ENCODE measurements around the gene RAPGEF4. TPM values are rescaled to one million over a fixed set of nuclear protein-coding genes. Genes with fewer than 3 reads are reported as not detected.

The RAPGEF4 gene
- total and polyA plus RNA-seq, 2 of the 13 experiments (the other 11 are each of a cell fraction or from before 2014, with no cell fraction given), result 0.78 to 0.91 TPM

DNA sequence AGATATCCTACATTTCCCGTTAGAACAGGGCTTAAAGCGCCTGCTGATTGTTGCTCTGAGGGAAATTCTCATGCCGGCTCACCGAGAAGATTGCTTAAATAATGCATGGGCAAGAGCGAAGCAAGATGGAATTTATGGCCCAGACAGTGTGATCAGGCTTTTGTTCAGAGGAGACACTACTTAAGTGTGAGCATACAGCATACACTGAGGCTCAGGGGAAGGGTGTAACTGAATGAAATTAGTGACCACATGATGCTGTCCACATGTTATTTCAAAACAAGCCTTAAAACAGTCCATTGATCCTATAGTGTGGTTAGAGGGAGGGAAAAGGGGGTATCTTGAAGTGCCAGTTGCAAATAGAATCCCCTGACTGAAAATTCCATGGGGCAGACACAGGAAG lies 125.5 kb downstream of the RAPGEF4 start (continued):
- TF ChIP-seq, protein P1, sequence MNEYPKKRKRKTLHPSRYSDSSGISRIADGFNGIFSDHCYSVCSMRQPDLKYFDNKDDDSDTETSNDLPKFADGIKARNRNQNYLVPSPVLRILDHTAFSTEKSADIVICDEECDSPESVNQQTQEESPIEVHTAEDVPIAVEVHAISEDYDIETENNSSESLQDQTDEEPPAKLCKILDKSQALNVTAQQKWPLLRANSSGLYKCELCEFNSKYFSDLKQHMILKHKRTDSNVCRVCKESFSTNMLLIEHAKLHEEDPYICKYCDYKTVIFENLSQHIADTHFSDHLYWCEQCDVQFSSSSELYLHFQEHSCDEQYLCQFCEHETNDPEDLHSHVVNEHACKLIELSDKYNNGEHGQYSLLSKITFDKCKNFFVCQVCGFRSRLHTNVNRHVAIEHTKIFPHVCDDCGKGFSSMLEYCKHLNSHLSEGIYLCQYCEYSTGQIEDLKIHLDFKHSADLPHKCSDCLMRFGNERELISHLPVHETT (CRISPR knock-in tag; conservative IDR thresholded peaks at IDR 0.05), result no peak
- no peak for TF ChIP-seq MED8 (CRISPR knock-in tag; IDR thresholded peaks at IDR 0.05; ENCODE audit: insufficient replicate concordance)

DNA sequence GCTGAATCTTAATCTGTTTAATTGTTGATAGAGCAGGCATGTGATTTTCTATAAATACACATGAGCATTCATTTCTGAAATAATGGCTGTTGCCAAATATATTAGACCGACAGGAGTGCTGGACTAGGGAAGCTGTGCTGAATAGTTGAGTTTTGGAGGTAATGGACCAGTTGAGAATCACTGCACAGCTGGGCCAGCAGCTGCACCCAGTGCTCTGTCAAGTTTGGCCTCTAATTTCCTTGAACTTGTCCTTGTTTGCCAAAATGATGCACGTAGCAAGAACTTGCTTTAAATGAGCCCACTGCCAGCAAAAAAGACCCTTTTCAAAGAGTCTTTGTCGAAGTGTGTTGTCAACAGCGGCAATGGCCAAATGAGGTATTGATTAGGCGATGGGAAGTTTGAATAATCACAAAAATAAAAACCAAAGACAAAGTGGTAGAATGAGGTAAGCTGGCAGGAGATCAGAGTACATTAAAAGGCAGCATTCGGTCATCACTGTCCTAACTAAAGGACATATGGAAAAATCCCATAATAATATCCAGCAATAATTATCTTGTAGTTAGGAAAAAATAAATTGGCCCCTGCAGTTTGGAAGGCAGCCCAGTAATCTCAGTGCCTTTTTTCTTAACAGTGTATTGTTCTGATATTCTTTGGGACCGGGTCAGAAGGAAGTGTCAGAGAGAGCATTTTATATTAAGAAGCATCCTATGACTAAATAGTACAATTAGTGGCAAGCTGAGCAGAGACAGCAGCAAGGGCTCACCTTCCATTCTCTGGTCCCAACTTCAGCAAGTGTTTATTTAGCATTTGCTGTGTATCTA lies 126.2 kb downstream of the RAPGEF4 start:
- Histone ChIP-seq H3K36me3 (replicated peaks in 1 of 2; ENCODE audit: control insufficient read depth in 1 of 2, insufficient read depth in 2 of 2, low read length in 2 of 2) (no peaks in the 10 kb centered on the region), H4K20me1 (ENCODE audit: insufficient read depth, low read length) (no peaks in the 10 kb centered on the region), H3K4me3 (replicated peaks in 1 of 3; ENCODE audit: insufficient read depth in 1 of 3, low read depth in 2 of 3, low read length in 3 of 3) (no peak overlapping the region), H3K27ac (ENCODE audit: extremely low read length, insufficient read depth, low read length) (no peak overlapping the region), H3K27me3 (ENCODE audit: control insufficient read depth in 1 of 2, insufficient read depth in 2 of 2, low read length in 2 of 2) (peaks cover 0 to 20% of the 10 kb centered on the region in 2 experiments; a peak in 3 of 5 replicates), H3K4me2 (ENCODE audit: low read depth, low read length) (no peak overlapping the region), H2AFZ (ENCODE audit: low read length) (no peak overlapping the region), H3K79me2 (ENCODE audit: insufficient read depth, low read length) (no peaks in the 10 kb centered on the region), H3K9me3 (ENCODE audit: low read length) (no peaks in the 10 kb centered on the region), H3K4me1 (ENCODE audit: insufficient read depth, low read length) (0 out of 2 replicates have a peak, but pooled peaks cover 9% of the 10 kb centered on the region), H3K9ac (ENCODE audit: insufficient read depth, low read depth, low read length) (no peak overlapping the region)
- no peak for DNase-seq (ENCODE audit: low spot score)
- no peak for ATAC-seq
- FAIRE-seq, result no peak
- intact Hi-C loops (cut with micrococcal nuclease; ENCODE audit: unreplicated experiment) (loop anchor here (5.0 kb wide), 1 partner anchor 160 kb away; no protein-coding TSS in a partner anchor), in situ Hi-C loops (cut with HindIII; ENCODE audit: extremely low pct_ligation_motif_present, low pct_unique_long_range_greater_than_20kb) (loop anchor here (5.0 kb wide), 1 partner anchor 70 kb away; no protein-coding TSS in a partner anchor)
- BruUV-seq (replicated peaks), result no TSS peak
- TF ChIP-seq PCBP1 (IDR thresholded peaks at IDR 0.05; ENCODE audit: borderline replicate concordance, low read depth, low read length) (no peak), JUNB (CRISPR knock-in tag; IDR thresholded peaks at IDR 0.05; ENCODE audit: borderline replicate concordance) (no peak), HHEX (CRISPR knock-in tag; IDR thresholded peaks at IDR 0.05) (no peak), JUND (CRISPR knock-in tag; IDR thresholded peaks at IDR 0.05) (no peak), HIVEP1 (CRISPR knock-in tag; IDR thresholded peaks at IDR 0.05) (no peak), ZNF839 (CRISPR knock-in tag; IDR thresholded peaks at IDR 0.05; ENCODE audit: borderline replicate concordance) (no peak), MED8 (CRISPR knock-in tag; IDR thresholded peaks at IDR 0.05; ENCODE audit: insufficient replicate concordance) (no peak), YEATS2 (CRISPR knock-in tag; IDR thresholded peaks at IDR 0.05; ENCODE audit: borderline replicate concordance) (no peak)
- TF ChIP-seq, protein P2, sequence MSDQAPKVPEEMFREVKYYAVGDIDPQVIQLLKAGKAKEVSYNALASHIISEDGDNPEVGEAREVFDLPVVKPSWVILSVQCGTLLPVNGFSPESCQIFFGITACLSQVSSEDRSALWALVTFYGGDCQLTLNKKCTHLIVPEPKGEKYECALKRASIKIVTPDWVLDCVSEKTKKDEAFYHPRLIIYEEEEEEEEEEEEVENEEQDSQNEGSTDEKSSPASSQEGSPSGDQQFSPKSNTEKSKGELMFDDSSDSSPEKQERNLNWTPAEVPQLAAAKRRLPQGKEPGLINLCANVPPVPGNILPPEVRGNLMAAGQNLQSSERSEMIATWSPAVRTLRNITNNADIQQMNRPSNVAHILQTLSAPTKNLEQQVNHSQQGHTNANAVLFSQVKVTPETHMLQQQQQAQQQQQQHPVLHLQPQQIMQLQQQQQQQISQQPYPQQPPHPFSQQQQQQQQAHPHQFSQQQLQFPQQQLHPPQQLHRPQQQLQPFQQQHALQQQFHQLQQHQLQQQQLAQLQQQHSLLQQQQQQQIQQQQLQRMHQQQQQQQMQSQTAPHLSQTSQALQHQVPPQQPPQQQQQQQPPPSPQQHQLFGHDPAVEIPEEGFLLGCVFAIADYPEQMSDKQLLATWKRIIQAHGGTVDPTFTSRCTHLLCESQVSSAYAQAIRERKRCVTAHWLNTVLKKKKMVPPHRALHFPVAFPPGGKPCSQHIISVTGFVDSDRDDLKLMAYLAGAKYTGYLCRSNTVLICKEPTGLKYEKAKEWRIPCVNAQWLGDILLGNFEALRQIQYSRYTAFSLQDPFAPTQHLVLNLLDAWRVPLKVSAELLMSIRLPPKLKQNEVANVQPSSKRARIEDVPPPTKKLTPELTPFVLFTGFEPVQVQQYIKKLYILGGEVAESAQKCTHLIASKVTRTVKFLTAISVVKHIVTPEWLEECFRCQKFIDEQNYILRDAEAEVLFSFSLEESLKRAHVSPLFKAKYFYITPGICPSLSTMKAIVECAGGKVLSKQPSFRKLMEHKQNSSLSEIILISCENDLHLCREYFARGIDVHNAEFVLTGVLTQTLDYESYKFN (CRISPR knock-in tag; conservative IDR thresholded peaks at IDR 0.05), result no peak
- WGBS (ENCODE audit: low lambda C conversion rate), result 9% methylated on average over 7 of the region's 7 CpGs
- ChIA-PET CTCF (ENCODE audit: low intra/inter-chr PET ratio, low total read pairs) (interaction anchor here (1.3 kb wide), 1 partner anchor 70 kb away, joined by 4 read pairs; no protein-coding TSS in a partner anchor), POLR2A (no interaction called here)

Data from HepG2 (cell line).